Measurements from ENCODE around the gene EML6. TPM values are rescaled to one million over a fixed set of nuclear protein-coding genes. Genes with fewer than 3 reads are reported as not detected.

EML6 gene
- total RNA-seq, 1 experiment from 2014 or later, result 6.6 TPM

GRCh38 chr2:54957321-54957999 lies 234.0 kb downstream of the EML6 start:
- ChIA-PET CTCF (no interaction called here), RAD21 (ENCODE audit: low non-redundant PET in 1 of 2, low total read pairs in 2 of 2, uncharacterized antibody in 2 of 2, unreplicated experiment in 2 of 2) (no interaction called here), POLR2A (no interaction called here)
- Histone ChIP-seq H3K36me3 (ENCODE audit: control insufficient read depth in 1 of 2, insufficient read depth in 2 of 2, low read length in 2 of 2) (no peaks in the 10 kb centered on the region), H3K4me2 (ENCODE audit: low read length) (no peak overlapping the region), H3K9me3 (ENCODE audit: control insufficient read depth in 1 of 2, insufficient read depth in 1 of 2, low read depth in 1 of 2, low read length in 2 of 2) (no peaks in the 10 kb centered on the region), H3K9ac (ENCODE audit: low read length) (no peak overlapping the region), H2AFZ (ENCODE audit: low read depth, low read length, poor library complexity, severe bottlenecking) (no peak overlapping the region), H3K79me2 (ENCODE audit: insufficient read depth, low read length) (no peaks in the 10 kb centered on the region), H3K4me3 (replicated peaks in 1 of 2; ENCODE audit: low read depth in 1 of 2, low read length in 2 of 2) (no peak overlapping the region), H4K20me1 (ENCODE audit: insufficient read depth) (no peaks in the 10 kb centered on the region), H3K27me3 (ENCODE audit: insufficient read depth, low read length) (no peaks in the 10 kb centered on the region), H3K4me1 (ENCODE audit: control insufficient read depth in 1 of 2, insufficient read depth in 2 of 2, low read length in 2 of 2) (peaks cover 0 to 10% of the 10 kb centered on the region in 2 experiments; a peak in 1 of 4 replicates), H3K27ac (ENCODE audit: low read depth, low read length) (no peak overlapping the region), H3K9me2 (ENCODE audit: insufficient read depth) (no peaks in the 10 kb centered on the region)
- no TSS peak for BruUV-seq (replicated peaks)
- ATAC-seq, result no peak
- TF ChIP-seq YY1 (IDR thresholded peaks at IDR 0.05; ENCODE audit: extremely low read depth, insufficient replicate concordance, low read depth, low read length), result no peak
- TF ChIP-seq, protein P1, sequence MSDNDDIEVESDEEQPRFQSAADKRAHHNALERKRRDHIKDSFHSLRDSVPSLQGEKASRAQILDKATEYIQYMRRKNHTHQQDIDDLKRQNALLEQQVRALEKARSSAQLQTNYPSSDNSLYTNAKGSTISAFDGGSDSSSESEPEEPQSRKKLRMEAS (IDR thresholded peaks at IDR 0.05), result no peak
- TF ChIP-seq, protein P2, sequence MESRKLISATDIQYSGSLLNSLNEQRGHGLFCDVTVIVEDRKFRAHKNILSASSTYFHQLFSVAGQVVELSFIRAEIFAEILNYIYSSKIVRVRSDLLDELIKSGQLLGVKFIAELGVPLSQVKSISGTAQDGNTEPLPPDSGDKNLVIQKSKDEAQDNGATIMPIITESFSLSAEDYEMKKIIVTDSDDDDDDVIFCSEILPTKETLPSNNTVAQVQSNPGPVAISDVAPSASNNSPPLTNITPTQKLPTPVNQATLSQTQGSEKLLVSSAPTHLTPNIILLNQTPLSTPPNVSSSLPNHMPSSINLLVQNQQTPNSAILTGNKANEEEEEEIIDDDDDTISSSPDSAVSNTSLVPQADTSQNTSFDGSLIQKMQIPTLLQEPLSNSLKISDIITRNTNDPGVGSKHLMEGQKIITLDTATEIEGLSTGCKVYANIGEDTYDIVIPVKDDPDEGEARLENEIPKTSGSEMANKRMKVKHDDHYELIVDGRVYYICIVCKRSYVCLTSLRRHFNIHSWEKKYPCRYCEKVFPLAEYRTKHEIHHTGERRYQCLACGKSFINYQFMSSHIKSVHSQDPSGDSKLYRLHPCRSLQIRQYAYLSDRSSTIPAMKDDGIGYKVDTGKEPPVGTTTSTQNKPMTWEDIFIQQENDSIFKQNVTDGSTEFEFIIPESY (IDR thresholded peaks at IDR 0.05; ENCODE audit: extremely low read depth, insufficient replicate concordance, low read length), result no peak
- TF ChIP-seq TCF7L2 (IDR thresholded peaks at IDR 0.05; ENCODE audit: borderline replicate concordance, extremely low read depth, insufficient read depth, insufficient read length), result no peak
- no peak for TF ChIP-seq EGR1 (IDR thresholded peaks at IDR 0.05; ENCODE audit: low read depth)
- no peak for TF ChIP-seq CBX3 (IDR thresholded peaks at IDR 0.05; ENCODE audit: low read depth)
- no peak for TF ChIP-seq ZFX (IDR thresholded peaks at IDR 0.05)
- TF ChIP-seq POLR2AphosphoS5 (IDR thresholded peaks at IDR 0.05; ENCODE audit: low read depth, low read length), result no peak
- TF ChIP-seq ATF3 (IDR thresholded peaks at IDR 0.05), result no peak
- intact Hi-C loops (cut with micrococcal nuclease), result no loop called here
- DNase-seq (ENCODE audit: low read depth, low spot score), result no peak

Data from HCT116 (cell line).